ENCODE data around the gene ENTHD1. TPM values are rescaled to one million over a fixed set of nuclear protein-coding genes. Genes with fewer than 3 reads are reported as not detected.

Gene ENTHD1
- total RNA-seq, 2 donors from 2014 or later, result 0.09 to 5.1 TPM

- no peak overlapping the region for H3K4me3 ChIP-seq
- no peak for TF ChIP-seq CTCF (IDR thresholded peaks at IDR 0.05)
- TF ChIP-seq POLR2AphosphoS5 (IDR thresholded peaks at IDR 0.05), result no peak
- no peak for TF ChIP-seq POLR2A (IDR thresholded peaks at IDR 0.05)
- no peaks in the 10 kb centered on the region for H3K9me3 ChIP-seq
- no peaks in the 10 kb centered on the region for H3K27me3 ChIP-seq (replicated peaks; ENCODE audit: insufficient read depth)
- H3K36me3 ChIP-seq, result no peaks in the 10 kb centered on the region
- no peak for DNase-seq (ENCODE audit: low spot score)
- intact Hi-C loops (cut with DNase I), result no loop called here
- no peaks in the 10 kb centered on the region for H3K4me1 ChIP-seq (replicated peaks)
- H3K27ac ChIP-seq, result no peak overlapping the region
- 98% methylated on average over 3 of the region's 3 CpGs for WGBS
These were observed 46.3 kb upstream of the ENTHD1 start for GRCh38 chr22:39939830-39940229.

GRCh38 chr22:39938509-39939111 lies 45.0 kb upstream of the ENTHD1 start:
- no peaks in the 10 kb centered on the region for H3K4me1 ChIP-seq (replicated peaks)
- TF ChIP-seq POLR2AphosphoS5 (IDR thresholded peaks at IDR 0.05) (no peak), CTCF (IDR thresholded peaks at IDR 0.05) (no peak), POLR2A (IDR thresholded peaks at IDR 0.05) (no peak)
- 61% methylated on average over 14 of the region's 14 CpGs for WGBS
- H3K27ac ChIP-seq, result no peak overlapping the region
- H3K4me3 ChIP-seq, result no peak overlapping the region
- no peaks in the 10 kb centered on the region for H3K36me3 ChIP-seq
- DNase-seq (ENCODE audit: low spot score), result no peak
- no peaks in the 10 kb centered on the region for H3K27me3 ChIP-seq (replicated peaks; ENCODE audit: insufficient read depth)
- H3K9me3 ChIP-seq, result no peaks in the 10 kb centered on the region
- intact Hi-C loops (cut with DNase I), result no loop called here

- 58% methylated on average over 3 of the region's 3 CpGs for WGBS
- intact Hi-C loops (cut with DNase I), result no loop called here
- no peaks in the 10 kb centered on the region for H3K4me1 ChIP-seq (replicated peaks)
- no peaks in the 10 kb centered on the region for H3K27me3 ChIP-seq (replicated peaks; ENCODE audit: insufficient read depth)
- H3K4me3 ChIP-seq, result no peak overlapping the region
- DNase-seq (ENCODE audit: low spot score), result no peak
- H3K9me3 ChIP-seq, result no peaks in the 10 kb centered on the region
- no peaks in the 10 kb centered on the region for H3K36me3 ChIP-seq
- H3K27ac ChIP-seq, result no peak overlapping the region
- TF ChIP-seq CTCF (IDR thresholded peaks at IDR 0.05) (no peak), POLR2AphosphoS5 (IDR thresholded peaks at IDR 0.05) (no peak), POLR2A (IDR thresholded peaks at IDR 0.05) (no peak)
These were observed 44.3 kb upstream of the ENTHD1 start for GRCh38 chr22:39937906-39938305.

- Histone ChIP-seq H3K4me1 (replicated peaks) (no peaks in the 10 kb centered on the region), H3K27me3 (replicated peaks; ENCODE audit: insufficient read depth) (no peaks in the 10 kb centered on the region), H3K27ac (no peak overlapping the region), H3K36me3 (no peaks in the 10 kb centered on the region), H3K4me3 (no peak overlapping the region), H3K9me3 (no peaks in the 10 kb centered on the region)
- intact Hi-C loops (cut with DNase I), result no loop called here
- 83% methylated on average over 6 of the region's 6 CpGs for WGBS
- no peak for TF ChIP-seq POLR2AphosphoS5 (IDR thresholded peaks at IDR 0.05)
- TF ChIP-seq CTCF (IDR thresholded peaks at IDR 0.05), result no peak
- TF ChIP-seq POLR2A (IDR thresholded peaks at IDR 0.05), result no peak
- no peak for DNase-seq (ENCODE audit: low spot score)
These were observed 43.1 kb upstream of the ENTHD1 start for GRCh38 chr22:39936523-39937145.

GRCh38 chr22:39935612-39936011 lies 42.1 kb upstream of the ENTHD1 start:
- intact Hi-C loops (cut with DNase I), result no loop called here
- Histone ChIP-seq H3K27ac (no peak overlapping the region), H3K36me3 (no peaks in the 10 kb centered on the region), H3K27me3 (replicated peaks; ENCODE audit: insufficient read depth) (no peaks in the 10 kb centered on the region), H3K4me3 (no peak overlapping the region), H3K4me1 (replicated peaks) (no peaks in the 10 kb centered on the region), H3K9me3 (no peaks in the 10 kb centered on the region)
- DNase-seq (ENCODE audit: low spot score), result no peak
- WGBS, result 54% methylated on average over 6 of the region's 6 CpGs
- TF ChIP-seq POLR2A (IDR thresholded peaks at IDR 0.05) (no peak), POLR2AphosphoS5 (IDR thresholded peaks at IDR 0.05) (no peak), CTCF (IDR thresholded peaks at IDR 0.05) (no peak)
